Measurements from ENCODE around the gene TFDP2.

GRCh38 chr3:142047021-142047369 lies 102.3 kb downstream of the TFDP2 start:
- no peak for TF ChIP-seq ELF4 (CRISPR knock-in tag; IDR thresholded peaks at IDR 0.05; ENCODE audit: low read depth)
- no peak for TF ChIP-seq CTCF (IDR thresholded peaks at IDR 0.05)
- no peak for TF ChIP-seq USF2 (CRISPR knock-in tag; IDR thresholded peaks at IDR 0.05)
- no peak for TF ChIP-seq CREM (CRISPR knock-in tag; IDR thresholded peaks at IDR 0.05)
- TF ChIP-seq ZNF232 (CRISPR knock-in tag; IDR thresholded peaks at IDR 0.05), result no peak
- TF ChIP-seq, protein P1, sequence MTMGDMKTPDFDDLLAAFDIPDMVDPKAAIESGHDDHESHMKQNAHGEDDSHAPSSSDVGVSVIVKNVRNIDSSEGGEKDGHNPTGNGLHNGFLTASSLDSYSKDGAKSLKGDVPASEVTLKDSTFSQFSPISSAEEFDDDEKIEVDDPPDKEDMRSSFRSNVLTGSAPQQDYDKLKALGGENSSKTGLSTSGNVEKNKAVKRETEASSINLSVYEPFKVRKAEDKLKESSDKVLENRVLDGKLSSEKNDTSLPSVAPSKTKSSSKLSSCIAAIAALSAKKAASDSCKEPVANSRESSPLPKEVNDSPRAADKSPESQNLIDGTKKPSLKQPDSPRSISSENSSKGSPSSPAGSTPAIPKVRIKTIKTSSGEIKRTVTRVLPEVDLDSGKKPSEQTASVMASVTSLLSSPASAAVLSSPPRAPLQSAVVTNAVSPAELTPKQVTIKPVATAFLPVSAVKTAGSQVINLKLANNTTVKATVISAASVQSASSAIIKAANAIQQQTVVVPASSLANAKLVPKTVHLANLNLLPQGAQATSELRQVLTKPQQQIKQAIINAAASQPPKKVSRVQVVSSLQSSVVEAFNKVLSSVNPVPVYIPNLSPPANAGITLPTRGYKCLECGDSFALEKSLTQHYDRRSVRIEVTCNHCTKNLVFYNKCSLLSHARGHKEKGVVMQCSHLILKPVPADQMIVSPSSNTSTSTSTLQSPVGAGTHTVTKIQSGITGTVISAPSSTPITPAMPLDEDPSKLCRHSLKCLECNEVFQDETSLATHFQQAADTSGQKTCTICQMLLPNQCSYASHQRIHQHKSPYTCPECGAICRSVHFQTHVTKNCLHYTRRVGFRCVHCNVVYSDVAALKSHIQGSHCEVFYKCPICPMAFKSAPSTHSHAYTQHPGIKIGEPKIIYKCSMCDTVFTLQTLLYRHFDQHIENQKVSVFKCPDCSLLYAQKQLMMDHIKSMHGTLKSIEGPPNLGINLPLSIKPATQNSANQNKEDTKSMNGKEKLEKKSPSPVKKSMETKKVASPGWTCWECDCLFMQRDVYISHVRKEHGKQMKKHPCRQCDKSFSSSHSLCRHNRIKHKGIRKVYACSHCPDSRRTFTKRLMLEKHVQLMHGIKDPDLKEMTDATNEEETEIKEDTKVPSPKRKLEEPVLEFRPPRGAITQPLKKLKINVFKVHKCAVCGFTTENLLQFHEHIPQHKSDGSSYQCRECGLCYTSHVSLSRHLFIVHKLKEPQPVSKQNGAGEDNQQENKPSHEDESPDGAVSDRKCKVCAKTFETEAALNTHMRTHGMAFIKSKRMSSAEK (CRISPR knock-in tag; IDR thresholded peaks at IDR 0.05; ENCODE audit: borderline replicate concordance), result no peak
- no peak for TF ChIP-seq TEAD1 (CRISPR knock-in tag; IDR thresholded peaks at IDR 0.05)
- TF ChIP-seq, protein P2, sequence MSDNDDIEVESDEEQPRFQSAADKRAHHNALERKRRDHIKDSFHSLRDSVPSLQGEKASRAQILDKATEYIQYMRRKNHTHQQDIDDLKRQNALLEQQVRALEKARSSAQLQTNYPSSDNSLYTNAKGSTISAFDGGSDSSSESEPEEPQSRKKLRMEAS (CRISPR knock-in tag; IDR thresholded peaks at IDR 0.05), result no peak
- no peak for TF ChIP-seq NR3C1 (CRISPR knock-in tag; conservative IDR thresholded peaks at IDR 0.05; ENCODE audit: low read depth)
- no peak for TF ChIP-seq FOXJ3 (CRISPR knock-in tag; IDR thresholded peaks at IDR 0.05; ENCODE audit: borderline replicate concordance)

Data from WTC11 (cell line).